Parathyroid adenoma (tissue), 2 donors: ENCODE results near the gene TTC4.

Experiments used
- H2AFZ ChIP-seq: fragments of 300-600 bp; sonication (generic); one replicate; pipeline ENCODE4 v1.7.0; 2017; ENCODE audit warnings: antibody characterized with exemption, mild to moderate bottlenecking
- H3K27ac ChIP-seq: fragments of 300-600 bp; sonication (generic); one replicate; pipeline ENCODE4 v1.7.0; 2017
- H3K27me3 ChIP-seq: fragments of 300-600 bp; sonication (generic); one replicate; pipeline ENCODE4 v1.7.0; 2017; ENCODE audit warnings: low read length; ENCODE audit not compliant: control insufficient read depth, insufficient read depth
- H3K36me3 ChIP-seq: fragments of 300-600 bp; sonication (generic); one replicate; pipeline ENCODE4 v1.7.0; 2017; ENCODE audit warnings: low read length; ENCODE audit not compliant: control insufficient read depth, insufficient read depth
- H3K4me1 ChIP-seq: fragments of 300-600 bp; sonication (generic); one replicate; pipeline ENCODE4 v1.7.0; 2017; ENCODE audit warnings: control low read depth
- H3K4me2 ChIP-seq: fragments of 300-600 bp; sonication (generic); one replicate; pipeline ENCODE4 v1.7.0; 2017; ENCODE audit warnings: low read length
- H3K4me3 ChIP-seq: fragments of 300-600 bp; sonication (generic); one replicate; pipeline ENCODE4 v1.7.0; 2017; ENCODE audit warnings: low read depth, low read length
- H3K79me2 ChIP-seq: fragments of 300-600 bp; sonication (generic); one replicate; pipeline ENCODE4 v1.7.0; 2017; ENCODE audit warnings: control low read depth
- H3K9ac ChIP-seq: fragments of 300-600 bp; sonication (generic); one replicate; pipeline ENCODE4 v1.7.0; 2017; ENCODE audit warnings: mild to moderate bottlenecking
- H3K9me3 ChIP-seq: fragments of 300-600 bp; sonication (generic); one replicate; pipeline ENCODE4 v1.7.0; 2017; ENCODE audit warnings: low read length; ENCODE audit not compliant: control insufficient read depth
- CTCF ChIP-seq: fragments of 300-600 bp; sonication (generic); IDR thresholded peaks from one replicate; pipeline ENCODE4 v1.7.0; 2017; ENCODE audit warnings: antibody characterized with exemption, mild to moderate bottlenecking
- donor health status: primary hyperparathyroidism.

The TTC4 gene

GRCh38 chr1:54723985-54724384, 8.3 kb downstream of the TTC4 start:
- no peak overlapping the region for H2AFZ ChIP-seq
- no peaks in the 10 kb centered on the region for H3K4me1 ChIP-seq
- no peak overlapping the region for H3K9ac ChIP-seq
- H3K4me3 ChIP-seq: no peak overlapping the region
- no peaks in the 10 kb centered on the region for H3K9me3 ChIP-seq
- H3K27ac ChIP-seq: no peak overlapping the region
- no peaks in the 10 kb centered on the region for H3K27me3 ChIP-seq
- H3K36me3 ChIP-seq: no peaks in the 10 kb centered on the region
- H3K4me2 ChIP-seq: no peak overlapping the region
- no peaks in the 10 kb centered on the region for H3K79me2 ChIP-seq
- no peak for TF ChIP-seq CTCF

- TF ChIP-seq CTCF: no peak
- Histone ChIP-seq H3K4me1 (no peaks in the 10 kb centered on the region), H2AFZ (no peak overlapping the region), H3K79me2 (no peaks in the 10 kb centered on the region), H3K4me3 (no peak overlapping the region), H3K9ac (no peak overlapping the region), H3K9me3 (no peaks in the 10 kb centered on the region), H3K27ac (no peak overlapping the region), H3K4me2 (no peak overlapping the region), H3K36me3 (no peaks in the 10 kb centered on the region), H3K27me3 (no peaks in the 10 kb centered on the region)
Observed at GRCh38 chr1:54724771-54725170, 9.1 kb downstream of the TTC4 start.

- H3K4me3 ChIP-seq: no peak overlapping the region
- H2AFZ ChIP-seq: no peak overlapping the region
- no peaks in the 10 kb centered on the region for H3K36me3 ChIP-seq
- no peaks in the 10 kb centered on the region for H3K4me1 ChIP-seq
- no peaks in the 10 kb centered on the region for H3K9me3 ChIP-seq
- H3K79me2 ChIP-seq: no peaks in the 10 kb centered on the region
- H3K27me3 ChIP-seq: no peaks in the 10 kb centered on the region
- no peak overlapping the region for H3K27ac ChIP-seq
- H3K9ac ChIP-seq: no peak overlapping the region
- no peak for TF ChIP-seq CTCF
- no peak overlapping the region for H3K4me2 ChIP-seq
Observed at GRCh38 chr1:54728027-54728426, 12.4 kb downstream of the TTC4 start.

- no peak for TF ChIP-seq CTCF
Observed at GRCh38 chr1:54736685-54737084, 21.0 kb downstream of the TTC4 start.

GRCh38 chr1:54738244-54738643, 22.6 kb downstream of the TTC4 start:
- H3K4me3 ChIP-seq: no peak overlapping the region
- no peaks in the 10 kb centered on the region for H3K27me3 ChIP-seq
- no peaks in the 10 kb centered on the region for H3K36me3 ChIP-seq
- H3K79me2 ChIP-seq: no peaks in the 10 kb centered on the region
- no peak for TF ChIP-seq CTCF
- no peak overlapping the region for H3K4me2 ChIP-seq
- H3K27ac ChIP-seq: no peak overlapping the region
- no peaks in the 10 kb centered on the region for H3K4me1 ChIP-seq
- no peaks in the 10 kb centered on the region for H3K9me3 ChIP-seq
- no peak overlapping the region for H3K9ac ChIP-seq
- no peak overlapping the region for H2AFZ ChIP-seq

More at GRCh38 chr1:54736685-54737084, 21.0 kb downstream of the TTC4 start:
- H3K79me2 ChIP-seq: no peaks in the 10 kb centered on the region
- H3K9ac ChIP-seq: no peak overlapping the region
- no peaks in the 10 kb centered on the region for H3K9me3 ChIP-seq
- no peak overlapping the region for H3K27ac ChIP-seq
- no peak overlapping the region for H2AFZ ChIP-seq
- H3K4me3 ChIP-seq: no peak overlapping the region
- no peak overlapping the region for H3K4me2 ChIP-seq
- no peaks in the 10 kb centered on the region for H3K36me3 ChIP-seq
- no peaks in the 10 kb centered on the region for H3K4me1 ChIP-seq
- H3K27me3 ChIP-seq: no peaks in the 10 kb centered on the region
